Keratinocyte (primary cell): ENCODE results near the gene ABCA3.

Experiments
- CTCF ChIP-seq, 3 experiments: IDR thresholded peaks in 1 of 3; conservative IDR thresholded peaks in 1 of 3; optimal IDR thresholded peaks in 1 of 3; 2 replicates in 2 of 3; 3 replicates in 1 of 3; pipeline versions ENCODE3 to v1.5.1; 2011; ENCODE audit warnings: low read length in 3 of 3, mild to moderate bottlenecking in 3 of 3, moderate library complexity in 2 of 3, control low read depth in 1 of 3, inconsistent platforms in 1 of 3; ENCODE audit not compliant: insufficient read depth in 2 of 3; ENCODE audit errors: extremely low read depth in 1 of 3
- EZH2 ChIP-seq: IDR thresholded peaks from one replicate; pipeline ENCODE4 v1.6.1; 2012; ENCODE audit warnings: inconsistent platforms, mild to moderate bottlenecking, low read length, moderate library complexity

GRCh38 chr16:2358811-2359210, 18.3 kb upstream of the ABCA3 start:
- no peak for TF ChIP-seq CTCF (optimal IDR thresholded peaks at IDR 0.05 in 1 of 3, IDR thresholded peaks at IDR 0.05 in 1 of 3, conservative IDR thresholded peaks at IDR 0.05 in 1 of 3; ENCODE audit: extremely low read depth in 1 of 3, insufficient read depth in 2 of 3, low read length in 3 of 3)
- no peak for TF ChIP-seq EZH2
